ENCODE results near the gene ATP2B3. TPM values are rescaled to one million over a fixed set of nuclear protein-coding genes. Genes with fewer than 3 reads are reported as not detected.

ATP2B3 gene
- polyA plus RNA-seq, 3 donors, result 0.17 to 0.28 (median 0.28) TPM

- DNase-seq, result no peak
Observed at GRCh38 chrX:153533091-153533490, 15.6 kb downstream of the ATP2B3 start.

GRCh38 chrX:153537080-153537479 is 19.6 kb downstream of the ATP2B3 start:
- DNase-seq, result no peak

- no peak for DNase-seq
Observed at GRCh38 chrX:153537526-153538295, 20.3 kb downstream of the ATP2B3 start.

- DNase-seq, result no peak
Observed at GRCh38 chrX:153538424-153538823, 21.0 kb downstream of the ATP2B3 start.

GRCh38 chrX:153539171-153539978 is 21.9 kb downstream of the ATP2B3 start:
- peak; percentile 45 for DNase-seq

- DNase-seq, result no peak
Observed at GRCh38 chrX:153539979-153540358, 22.5 kb downstream of the ATP2B3 start.

- no peak for DNase-seq
Observed at GRCh38 chrX:153544727-153545126, 27.3 kb downstream of the ATP2B3 start.

- DNase-seq, result no peak
Observed at GRCh38 chrX:153546386-153546785, 28.9 kb downstream of the ATP2B3 start.

- no peak for DNase-seq
Observed at GRCh38 chrX:153547195-153547594, 29.8 kb downstream of the ATP2B3 start.

- DNase-seq, result no peak
Observed at GRCh38 chrX:153549231-153549630, 31.8 kb downstream of the ATP2B3 start.

- DNase-seq, result no peak
Observed at GRCh38 chrX:153549807-153550206, 32.4 kb downstream of the ATP2B3 start.

- DNase-seq, result no peak
Observed at GRCh38 chrX:153551135-153551534, 33.7 kb downstream of the ATP2B3 start.

- peak; percentile 23 for DNase-seq
Observed at GRCh38 chrX:153554519-153555167, 37.2 kb downstream of the ATP2B3 start.

GRCh38 chrX:153556767-153557166 is 39.3 kb downstream of the ATP2B3 start:
- DNase-seq, result no peak

- no peak for DNase-seq
Observed at GRCh38 chrX:153557618-153558355, 40.3 kb downstream of the ATP2B3 start.

- DNase-seq, result no peak
Observed at GRCh38 chrX:153560000-153560399, 42.6 kb downstream of the ATP2B3 start.

- no peak for DNase-seq
Observed at GRCh38 chrX:153560466-153560865, 43.0 kb downstream of the ATP2B3 start.

- DNase-seq, result no peak
Observed at GRCh38 chrX:153561337-153561736, 43.9 kb downstream of the ATP2B3 start.

- DNase-seq, result no peak
Observed at GRCh38 chrX:153562546-153562945, 45.1 kb downstream of the ATP2B3 start.

- no peak for DNase-seq
Observed at GRCh38 chrX:153564047-153564606, 46.7 kb downstream of the ATP2B3 start.

GRCh38 chrX:153565996-153566580 is 48.6 kb downstream of the ATP2B3 start:
- no peak for DNase-seq
